Endodermal cell (in vitro differentiated cells): Measurements from ENCODE around the gene GHDC. TPM values are rescaled to one million over a fixed set of nuclear protein-coding genes. Genes with fewer than 3 reads are reported as not detected.
A peak's percentile ranks its signal among the peaks of the same experiment; 100 is the strongest.

ENCODE experiments used
- DNase-seq: peaks from one replicate; pipeline ENCODE4 v3.0.0-alpha.2; 2017
- H3K27ac ChIP-seq: 2 replicates; pipeline ENCODE4 v1.5.1; 2013; ENCODE audit warnings: mild to moderate bottlenecking, low read depth, low read length, moderate library complexity
- H3K27me3 ChIP-seq: 2 replicates; pipeline ENCODE4 v1.6.1; 2013; ENCODE audit warnings: mild to moderate bottlenecking, low read length, moderate library complexity; ENCODE audit not compliant: insufficient read depth, control insufficient read depth, poor library complexity, severe bottlenecking
- H3K36me3 ChIP-seq: 2 replicates; pipeline ENCODE4 v1.7.0; 2013; ENCODE audit warnings: mild to moderate bottlenecking, low read length, moderate library complexity; ENCODE audit not compliant: control insufficient read depth, insufficient read depth
- H3K4me1 ChIP-seq: one replicate; pipeline ENCODE4 v1.7.0; 2013; ENCODE audit warnings: low read length; ENCODE audit not compliant: control insufficient read depth, insufficient read depth
- H3K4me3 ChIP-seq: 2 replicates; pipeline ENCODE4 v1.5.1; 2013; ENCODE audit warnings: mild to moderate bottlenecking, low read length, moderate library complexity
- H3K9ac ChIP-seq: 2 replicates; pipeline ENCODE4 v1.6.1; 2013; ENCODE audit warnings: mild to moderate bottlenecking, low read length, moderate library complexity; ENCODE audit not compliant: poor library complexity, severe bottlenecking; ENCODE audit errors: extremely low read depth
- H3K9me3 ChIP-seq: 2 replicates; pipeline ENCODE4 v1.6.1; 2013; ENCODE audit warnings: mild to moderate bottlenecking, low read length, moderate library complexity; ENCODE audit not compliant: control insufficient read depth
- H3K27ac Mint-ChIP-seq: 2 replicates; pipeline ENCODE4 v1.8.0; 2020; ENCODE audit warnings: mixed read lengths
- H3K27me3 Mint-ChIP-seq: 2 replicates; pipeline ENCODE4 v1.8.0; 2021; ENCODE audit warnings: mild to moderate bottlenecking, mixed read lengths; ENCODE audit not compliant: insufficient read depth
- H3K36me3 Mint-ChIP-seq: 2 replicates; pipeline ENCODE4 v1.8.0; 2020; ENCODE audit warnings: low read depth, mixed read lengths
- H3K4me1 Mint-ChIP-seq: 2 replicates; pipeline ENCODE4 v1.8.0; 2020; ENCODE audit warnings: mixed read lengths
- H3K4me3 Mint-ChIP-seq: 2 replicates; pipeline ENCODE4 v1.8.0; 2020; ENCODE audit warnings: mild to moderate bottlenecking, moderate library complexity, mixed read lengths
- H3K9me3 Mint-ChIP-seq: 2 replicates; pipeline ENCODE4 v1.8.0; 2020; ENCODE audit warnings: mild to moderate bottlenecking, mixed read lengths
- CTCF ChIP-seq: fragments of 200-600 bp; sonication (generic); conservative IDR thresholded peaks from 2 replicates; pipeline ENCODE4 v1.5.0; 2021; ENCODE audit warnings: antibody characterized with exemption, mild to moderate bottlenecking
- WGBS, 2 experiments: methylation state at CpG; one replicate each; pipeline versions ENCODE4 v1.1.5 to v1.1.7; 2013; ENCODE audit warnings: missing lambda C conversion rate in 2 of 2, mixed read lengths in 1 of 2; ENCODE audit not compliant: insufficient coverage in 1 of 2, insufficient read length in 1 of 2; 5-methylcytosine and 5-hydroxymethylcytosine counted together
- total RNA-seq, 2 donors: library from RNA; stranded (reverse); fragmentation: NEBNext Ultra II Directional in 1 of 2; extraction: Animal tissue kit (Norgen Biotek cat#: 25700) in 1 of 2; gene quantifications; 2 replicates in 1 of 2; 3 replicates in 1 of 2; pipeline ENCODE4 v1.2.1, GENCODE V29; 2021

GHDC gene
- total RNA-seq, 2 donors from 2014 or later, result 4.4 to 8.4 TPM

GRCh38 chr17:42198897-42199296 lies 4.6 kb upstream of the GHDC start:
- Histone ChIP-seq H3K27ac (no peak overlapping the region), H3K27me3 (no peaks in the 10 kb centered on the region), H3K9ac (no peak overlapping the region), H3K36me3 (peaks cover 32% of the 10 kb centered on the region), H3K4me1 (no peaks in the 10 kb centered on the region), H3K9me3 (no peaks in the 10 kb centered on the region), H3K4me3 (no peak overlapping the region)
- 94 to 95% methylated on average over 4 of the region's 4 CpGs for WGBS, 2 experiments
- TF ChIP-seq CTCF, result no peak
- no peaks in the 10 kb centered on the region for H3K9me3 Mint-ChIP-seq
- H3K27ac Mint-ChIP-seq, result no peak overlapping the region
- peaks cover 20% of the 10 kb centered on the region for H3K36me3 Mint-ChIP-seq
- peaks cover 9% of the 10 kb centered on the region for H3K4me1 Mint-ChIP-seq
- DNase-seq, result no peak
- no peak overlapping the region for H3K4me3 Mint-ChIP-seq
- H3K27me3 Mint-ChIP-seq, result no peaks in the 10 kb centered on the region

GRCh38 chr17:42197564-42198156 lies 3.4 kb upstream of the GHDC start:
- no peak overlapping the region for H3K27ac Mint-ChIP-seq
- 95 to 97% methylated on average over 5 to 8 of the region's 8 CpGs for WGBS, 2 experiments

GRCh38 chr17:42193216-42193968 lies 902 bp downstream of the GHDC start:
- TF ChIP-seq CTCF, result no peak
- H3K36me3 ChIP-seq, result no peaks in the 10 kb centered on the region
- peaks cover 4% of the 10 kb centered on the region for H3K4me1 Mint-ChIP-seq
- no peak overlapping the region for H3K9ac ChIP-seq
- H3K27ac Mint-ChIP-seq, result no peak overlapping the region
- H3K4me1 ChIP-seq, result no peaks in the 10 kb centered on the region
- H3K4me3 Mint-ChIP-seq, result peak overlapping the region; percentile 48
- H3K27ac ChIP-seq, result no peak overlapping the region
- H3K9me3 Mint-ChIP-seq, result no peaks in the 10 kb centered on the region
- no peaks in the 10 kb centered on the region for H3K9me3 ChIP-seq
- H3K4me3 ChIP-seq, result no peak overlapping the region
- H3K27me3 ChIP-seq, result no peaks in the 10 kb centered on the region
- DNase-seq, result no peak
- no peaks in the 10 kb centered on the region for H3K36me3 Mint-ChIP-seq
- WGBS, 2 experiments, result 89 to 91% methylated on average over 7 to 12 of the region's 12 CpGs
- H3K27me3 Mint-ChIP-seq, result no peaks in the 10 kb centered on the region

More at GRCh38 chr17:42197564-42198156, 3.4 kb upstream of the GHDC start:
- Mint-ChIP-seq H3K4me3 (no peak overlapping the region), H3K36me3 (peaks cover 13% of the 10 kb centered on the region), H3K4me1 (peaks cover 9% of the 10 kb centered on the region), H3K27me3 (no peaks in the 10 kb centered on the region), H3K9me3 (no peaks in the 10 kb centered on the region)
- no peak overlapping the region for H3K9ac ChIP-seq
- no peaks in the 10 kb centered on the region for H3K4me1 ChIP-seq
- no peak overlapping the region for H3K4me3 ChIP-seq
- DNase-seq, result no peak
- H3K27ac ChIP-seq, result no peak overlapping the region
- H3K27me3 ChIP-seq, result no peaks in the 10 kb centered on the region
- no peaks in the 10 kb centered on the region for H3K9me3 ChIP-seq
- peaks cover 26% of the 10 kb centered on the region for H3K36me3 ChIP-seq
- no peak for TF ChIP-seq CTCF
